CD4-positive, CD25-positive, alpha-beta regulatory T cell (primary cell): ENCODE results near the gene CTBP1. TPM values are rescaled to one million over a fixed set of nuclear protein-coding genes. Genes with fewer than 3 reads are reported as not detected.
A peak's percentile ranks its signal among the peaks of the same experiment; 100 is the strongest.

ENCODE experiments used
- ATAC-seq, 2 donors: fragments of 150-1000 bp; cut with Tn5 transposase; one replicate each; pipeline ENCODE4 v1.10.0; 2021; ENCODE audit warnings: low read depth in 2 of 2, moderate number of reproducible peaks in 2 of 2, moderate library complexity in 1 of 2
- DNase-seq, 3 donors: peaks; one replicate each; pipeline versions ENCODE4 v3.0.0 to v3.0.0-alpha.2; 2012 to 2022; ENCODE audit warnings: mixed read lengths in 1 of 3
- H3K27ac ChIP-seq: one replicate; pipeline ENCODE4 v1.7.0; 2013; ENCODE audit warnings: mild to moderate bottlenecking, low read length; ENCODE audit not compliant: insufficient read depth, poor library complexity, severe bottlenecking
- H3K27me3 ChIP-seq: one replicate; pipeline ENCODE4 v1.7.0; 2013; ENCODE audit warnings: low read length; ENCODE audit not compliant: control insufficient read depth, insufficient read depth
- H3K36me3 ChIP-seq: one replicate; pipeline ENCODE4 v1.7.0; 2013; ENCODE audit warnings: mild to moderate bottlenecking, low read length, moderate library complexity; ENCODE audit not compliant: control insufficient read depth, insufficient read depth
- H3K4me1 ChIP-seq: 2 replicates; pipeline ENCODE4 v1.7.0; 2013; ENCODE audit warnings: mild to moderate bottlenecking, low read length; ENCODE audit not compliant: insufficient read depth, control insufficient read depth, poor library complexity, severe bottlenecking
- H3K4me3 ChIP-seq: one replicate; pipeline ENCODE4 v1.7.0; 2013; ENCODE audit warnings: low read depth, mild to moderate bottlenecking, low read length, moderate library complexity
- H3K9me3 ChIP-seq, 2 experiments: 1 replicate in 1 of 2; 2 replicates in 1 of 2; pipeline ENCODE4 v1.7.0; 2013; ENCODE audit warnings: low read length in 2 of 2, mild to moderate bottlenecking in 1 of 2, moderate library complexity in 1 of 2; ENCODE audit not compliant: control insufficient read depth in 2 of 2
- H3K27ac Mint-ChIP-seq, 3 donors: one replicate each; pipeline ENCODE4 v1.8.0; 2020 to 2022; ENCODE audit warnings: mild to moderate bottlenecking in 3 of 3, mixed read lengths in 3 of 3, moderate library complexity in 2 of 3
- H3K27me3 Mint-ChIP-seq: one replicate; pipeline ENCODE4 v1.8.0; 2022; ENCODE audit warnings: mild to moderate bottlenecking, mixed read lengths
- H3K36me3 Mint-ChIP-seq: one replicate; pipeline ENCODE4 v1.8.0; 2020; ENCODE audit warnings: mixed read lengths
- H3K4me1 Mint-ChIP-seq, 4 donors: one replicate each; pipeline ENCODE4 v1.8.0; 2020 to 2022; ENCODE audit warnings: mixed read lengths in 4 of 4, mild to moderate bottlenecking in 1 of 4
- H3K4me3 Mint-ChIP-seq, 4 donors: one replicate each; pipeline ENCODE4 v1.8.0; 2020 to 2022; ENCODE audit warnings: mild to moderate bottlenecking in 4 of 4, mixed read lengths in 4 of 4, moderate library complexity in 3 of 4
- H3K9me3 Mint-ChIP-seq, 7 donors: one replicate each; pipeline ENCODE4 v1.8.0; 2020 to 2022; ENCODE audit warnings: mixed read lengths in 7 of 7, mild to moderate bottlenecking in 3 of 7, moderate library complexity in 2 of 7
- polyA plus RNA-seq, 4 donors: library from polyadenylated mRNA; unstranded; fragments of 300-500 nt; fragmentation: Illumina TruSeq; gene quantifications; one replicate each; pipeline ENCODE4 v1.2.3, GENCODE V29; 2021
- total RNA-seq: library from RNA; stranded (reverse); gene quantifications from one replicate; pipeline ENCODE4 v1.2.3, GENCODE V29; 2022

Gene CTBP1
- total and polyA plus RNA-seq, 5 donors from 2014 or later, result 32.4 to 198 (median 67.2) TPM

DNA sequence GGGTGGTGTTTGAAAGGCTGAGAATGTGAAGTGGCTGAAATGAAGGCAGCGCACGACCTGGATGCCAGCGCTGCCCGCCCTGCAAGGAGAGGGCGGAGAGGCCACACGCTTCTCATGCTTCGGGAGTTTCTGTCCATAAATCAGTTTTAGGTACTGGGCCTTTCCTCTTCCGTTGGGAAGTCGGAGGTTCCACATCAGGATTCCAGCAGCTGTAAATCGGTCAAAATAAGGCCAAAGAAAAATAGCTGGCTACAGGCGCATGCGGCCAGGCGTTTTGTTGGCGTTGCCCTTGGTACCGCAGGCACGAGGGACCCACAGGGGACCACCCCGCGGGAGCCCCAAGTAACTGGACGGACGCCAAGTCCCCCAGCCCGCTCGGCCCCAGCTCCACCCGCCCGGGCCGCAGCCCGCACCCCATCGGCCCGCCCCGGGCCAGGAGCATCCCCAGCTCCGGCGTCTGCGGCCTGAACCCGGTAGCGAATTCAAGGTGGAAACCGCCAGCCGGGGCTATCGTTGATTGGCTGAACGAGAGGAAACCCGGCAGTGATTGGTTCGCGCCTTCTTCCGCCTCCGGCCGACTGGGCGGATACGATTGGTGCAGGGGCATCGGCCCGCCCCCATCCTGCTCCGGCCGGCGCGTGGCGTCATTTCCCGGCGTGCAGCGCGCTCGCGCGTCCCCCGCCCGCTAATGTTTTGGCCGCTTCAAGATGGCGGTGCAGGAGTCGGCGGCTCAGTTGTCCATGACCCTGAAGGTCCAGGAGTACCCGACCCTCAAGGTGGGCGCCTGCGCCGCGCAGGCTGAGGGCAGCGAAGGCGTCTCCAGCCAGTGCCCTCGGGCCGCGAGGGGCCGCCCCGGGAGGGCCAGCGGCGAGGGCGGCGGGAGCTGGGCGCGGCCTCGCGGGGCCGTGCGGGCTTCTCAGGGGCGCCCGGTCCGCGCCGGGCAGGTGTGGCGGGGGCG is 40.6 kb upstream of the CTBP1 start, which contains the start of gene MAEA:
Gene MAEA, plus strand, starts transcription at position 685 of the 958 bp plus-strand sequence. Its CDS starts 23 bp downstream, at position 708.
- Mint-ChIP-seq H3K27ac (peak within 1 kb of the TSS; percentile 91 to 98 (median 96)), H3K4me1 (peaks cover 12 to 42% (median 22%) of the 10 kb centered on the region in 4 donors), H3K9me3 (no peaks in the 10 kb centered on the region), H3K4me3 (peak within 1 kb of the TSS; percentile 87 to 96 (median 94)), H3K27me3 (peaks cover 3% of the 10 kb centered on the region), H3K36me3 (no peaks in the 10 kb centered on the region)
- Histone ChIP-seq H3K27me3 (no peaks in the 10 kb centered on the region), H3K27ac (peak within 1 kb of the TSS; percentile 87), H3K9me3 (no peaks in the 10 kb centered on the region), H3K36me3 (peaks cover 7% of the 10 kb centered on the region), H3K4me3 (peak within 1 kb of the TSS; percentile 92), H3K4me1 (peaks cover 44% of the 10 kb centered on the region)
- ATAC-seq (peak; percentile 98), DNase-seq (peak; percentile 94 to 98 (median 97))

DNA sequence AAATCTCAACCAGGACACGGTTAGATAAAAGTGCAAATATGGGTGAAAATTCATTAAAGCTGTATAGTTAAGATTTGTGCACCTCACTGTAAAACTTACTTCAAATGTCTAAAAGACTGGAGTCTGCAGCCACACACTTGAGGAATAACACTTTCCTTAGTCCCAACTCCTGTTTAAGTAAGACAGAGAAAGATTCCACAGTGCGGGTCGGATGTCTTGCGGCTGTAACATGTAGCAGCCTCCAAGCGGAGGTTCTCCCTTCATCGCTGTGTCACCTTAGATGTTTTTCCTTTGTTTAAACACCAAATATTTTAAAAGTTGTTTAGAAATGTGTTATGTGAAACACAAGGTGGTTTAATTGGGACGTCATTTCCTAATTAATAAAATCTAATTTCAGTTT is 39.9 kb upstream of the CTBP1 start:
- H3K27me3 Mint-ChIP-seq, result peaks cover 7% of the 10 kb centered on the region
- no peaks in the 10 kb centered on the region for H3K27me3 ChIP-seq
- H3K36me3 ChIP-seq, result peaks cover 7% of the 10 kb centered on the region

DNA sequence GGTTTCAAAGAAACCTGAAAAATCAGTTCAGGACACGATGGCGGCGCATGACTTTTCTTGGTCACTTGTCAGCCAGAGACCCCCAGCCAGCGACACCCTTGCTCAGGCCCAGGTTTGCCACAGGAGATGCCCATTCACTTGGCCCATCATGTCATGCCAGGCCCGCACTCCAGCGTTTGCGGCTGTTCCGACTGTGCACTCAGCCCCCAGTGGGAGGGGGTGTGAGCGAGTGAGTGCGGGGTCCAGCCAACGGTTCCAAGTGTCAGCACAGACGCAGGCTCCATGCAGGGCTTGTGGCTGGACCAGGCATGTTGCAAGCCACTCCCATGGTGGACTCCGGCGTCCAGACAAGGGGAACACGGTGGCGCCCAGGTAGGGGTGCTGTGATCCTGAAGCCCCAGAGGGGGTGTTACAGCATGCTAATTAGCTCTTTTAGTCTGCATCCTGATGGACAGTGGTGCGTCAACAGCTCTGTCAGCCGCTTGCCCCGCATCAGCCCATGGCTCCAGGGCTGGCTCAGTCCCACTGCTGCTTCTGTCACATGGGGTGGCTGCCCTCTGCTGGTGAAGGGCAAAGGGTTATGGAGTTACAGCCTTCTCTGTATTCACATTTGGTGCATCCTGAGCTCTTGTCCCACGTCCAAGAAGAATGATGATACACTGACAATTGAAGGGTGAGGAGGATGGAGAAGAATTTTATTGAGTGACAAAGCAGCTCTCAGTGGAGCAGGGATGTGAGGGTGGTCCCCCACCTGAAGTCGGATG is 37.0 kb upstream of the CTBP1 start:
- Mint-ChIP-seq H3K27me3 (peaks cover 7% of the 10 kb centered on the region), H3K9me3 (peaks cover 0 to 1% (median 0%) of the 10 kb centered on the region in 7 donors), H3K27ac (peak overlapping the region in 1 of 3 donors; percentile 52), H3K36me3 (no peaks in the 10 kb centered on the region), H3K4me1 (peaks cover 2 to 15% (median 4%) of the 10 kb centered on the region in 4 donors), H3K4me3 (peak overlapping the region in 3 of 4 donors; percentile 21 to 69 (median 58))
- H3K4me1 ChIP-seq, result peaks cover 16% of the 10 kb centered on the region
- peak in 2 of 3 donors; percentile 41 to 50 for DNase-seq
- H3K27me3 ChIP-seq, result no peaks in the 10 kb centered on the region
- ATAC-seq, result no peak
- no peak overlapping the region for H3K27ac ChIP-seq
- H3K4me3 ChIP-seq, result no peak overlapping the region
- no peaks in the 10 kb centered on the region for H3K9me3 ChIP-seq
- no peaks in the 10 kb centered on the region for H3K36me3 ChIP-seq

More for the DNA sequence above, 39.9 kb upstream of the CTBP1 start:
- peaks cover 12 to 36% (median 21%) of the 10 kb centered on the region in 4 donors for H3K4me1 Mint-ChIP-seq
- Histone ChIP-seq H3K27ac (peak overlapping the region; percentile 87), H3K4me3 (peak overlapping the region; percentile 83), H3K9me3 (no peaks in the 10 kb centered on the region), H3K4me1 (peaks cover 38% of the 10 kb centered on the region)
- H3K27ac Mint-ChIP-seq, result peak overlapping the region; percentile 91 to 98 (median 92)
- no peak for DNase-seq
- no peak for ATAC-seq
- H3K4me3 Mint-ChIP-seq, result peak overlapping the region; percentile 86 to 96 (median 89)
- H3K9me3 Mint-ChIP-seq, result no peaks in the 10 kb centered on the region
- H3K36me3 Mint-ChIP-seq, result no peaks in the 10 kb centered on the region

DNA sequence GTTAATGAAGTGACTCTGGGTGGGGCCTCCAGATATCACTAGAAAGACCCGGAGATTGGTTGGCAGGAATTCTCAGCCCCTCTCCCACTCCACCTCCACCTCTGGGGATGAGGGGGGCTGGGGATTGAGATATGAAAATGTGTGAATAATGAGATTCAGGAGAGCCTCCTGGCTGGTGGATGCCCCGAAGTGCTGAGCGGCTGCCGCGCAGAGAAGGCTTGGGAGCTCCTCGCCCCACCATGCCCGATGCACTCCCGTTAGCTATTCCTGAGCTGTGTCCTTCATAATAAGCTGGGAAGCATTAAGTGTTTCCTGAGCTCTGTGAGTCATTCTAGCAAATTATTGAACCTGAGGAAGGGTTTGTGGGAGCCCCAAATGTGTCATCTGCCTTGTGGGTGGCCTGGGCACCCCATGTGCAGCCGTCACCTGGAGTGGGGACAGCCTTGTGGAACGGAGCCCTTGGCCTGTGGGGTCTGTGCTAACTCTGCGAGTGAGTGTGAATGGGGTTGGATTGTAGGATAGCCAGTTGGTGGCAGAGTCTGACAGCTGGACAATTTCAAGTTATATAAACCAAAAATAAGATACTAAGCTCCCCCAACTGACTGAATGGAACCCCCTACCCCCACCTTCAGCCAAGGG is 36.3 kb upstream of the CTBP1 start:
- Mint-ChIP-seq H3K36me3 (no peaks in the 10 kb centered on the region), H3K27ac (no peak overlapping the region), H3K9me3 (peaks cover 0 to 1% (median 0%) of the 10 kb centered on the region in 7 donors), H3K4me3 (peak overlapping the region in 1 of 4 donors; percentile 9), H3K4me1 (peaks cover 0 to 8% (median 4%) of the 10 kb centered on the region in 4 donors), H3K27me3 (peaks cover 7% of the 10 kb centered on the region)
- H3K9me3 ChIP-seq, result no peaks in the 10 kb centered on the region
- H3K4me1 ChIP-seq, result peaks cover 9% of the 10 kb centered on the region
- no peak overlapping the region for H3K4me3 ChIP-seq
- H3K27ac ChIP-seq, result no peak overlapping the region
- H3K27me3 ChIP-seq, result no peaks in the 10 kb centered on the region
- DNase-seq (no peak), ATAC-seq (no peak)
- H3K36me3 ChIP-seq, result no peaks in the 10 kb centered on the region

DNA sequence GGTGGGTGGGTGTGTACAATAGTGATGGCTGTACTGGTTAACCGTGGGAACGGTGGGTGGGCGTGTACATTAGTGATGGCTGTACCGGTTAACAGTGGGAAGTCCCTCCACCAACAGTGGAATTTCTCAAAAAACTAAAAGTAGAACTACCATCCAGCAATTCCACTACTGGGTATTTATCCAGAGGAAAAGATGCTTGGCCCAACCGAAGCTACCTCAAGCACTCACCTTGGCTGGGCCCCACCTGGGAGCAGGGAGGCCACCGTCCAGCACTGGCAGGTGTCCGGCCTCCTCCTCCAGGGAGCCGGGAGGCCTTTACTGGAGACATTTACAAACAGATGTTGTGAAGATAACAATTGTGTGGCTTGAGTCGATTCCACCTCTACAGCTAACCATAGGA is 34.8 kb upstream of the CTBP1 start:
- H3K36me3 Mint-ChIP-seq, result no peaks in the 10 kb centered on the region

DNA sequence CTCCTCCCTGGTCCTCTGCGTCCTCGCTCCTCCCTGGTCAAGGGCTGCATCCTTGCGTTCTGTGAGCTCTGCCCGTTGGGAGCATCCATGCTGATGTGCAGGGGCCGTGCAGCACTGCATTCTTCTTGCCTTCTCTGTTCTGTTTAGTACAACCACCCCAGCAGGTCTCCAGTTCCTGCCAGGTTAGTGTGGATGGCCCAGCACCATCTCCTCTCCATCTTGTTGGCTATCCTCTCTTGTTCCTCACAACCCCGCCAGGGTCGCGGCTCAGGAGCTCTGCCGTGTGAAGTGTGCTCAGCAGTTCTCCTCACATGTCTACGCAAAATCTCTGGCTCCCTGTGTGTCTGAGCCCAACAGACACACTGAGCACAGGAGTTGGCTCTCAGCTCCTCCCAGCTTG is 30.3 kb upstream of the CTBP1 start:
- no peak for ATAC-seq
- Histone ChIP-seq H3K4me1 (no peaks in the 10 kb centered on the region), H3K27ac (no peak overlapping the region), H3K36me3 (no peaks in the 10 kb centered on the region), H3K27me3 (no peaks in the 10 kb centered on the region), H3K9me3 (no peaks in the 10 kb centered on the region), H3K4me3 (no peak overlapping the region)
- H3K4me3 Mint-ChIP-seq, result no peak overlapping the region
- H3K9me3 Mint-ChIP-seq, result peaks cover 0 to 2% (median 0%) of the 10 kb centered on the region in 7 donors
- H3K4me1 Mint-ChIP-seq, result no peaks in the 10 kb centered on the region
- DNase-seq, result no peak
- no peaks in the 10 kb centered on the region for H3K36me3 Mint-ChIP-seq
- H3K27ac Mint-ChIP-seq, result no peak overlapping the region
- H3K27me3 Mint-ChIP-seq, result peaks cover 1% of the 10 kb centered on the region

More for the DNA sequence above, 34.8 kb upstream of the CTBP1 start:
- Mint-ChIP-seq H3K27ac (no peak overlapping the region), H3K4me1 (peaks cover 0 to 4% (median 1%) of the 10 kb centered on the region in 4 donors), H3K4me3 (peak overlapping the region in 1 of 4 donors; percentile 51), H3K9me3 (peaks cover 0 to 1% (median 0%) of the 10 kb centered on the region in 7 donors), H3K27me3 (peaks cover 7% of the 10 kb centered on the region)
- Histone ChIP-seq H3K4me1 (peaks cover under 1% of the 10 kb centered on the region), H3K27me3 (no peaks in the 10 kb centered on the region), H3K36me3 (no peaks in the 10 kb centered on the region), H3K4me3 (no peak overlapping the region), H3K9me3 (no peaks in the 10 kb centered on the region), H3K27ac (no peak overlapping the region)
- ATAC-seq (no peak), DNase-seq (no peak)
